K562 (cell line): ENCODE data around the gene BAIAP2. TPM values are rescaled to one million over a fixed set of nuclear protein-coding genes. Genes with fewer than 3 reads are reported as not detected.

Experiments
- ATF1 ChIP-seq, 2 experiments: fragments of 450-650 bp in 1 of 2; IDR thresholded peaks; 2 replicates each; pipeline ENCODE4 v1.6.1; 2016; ENCODE audit warnings: missing compliant biosample characterization in 1 of 2, missing genetic modification characterization in 1 of 2
- HNRNPL ChIP-seq: fragments of 200-400 bp; formaldehyde crosslinking; IDR thresholded peaks from 2 replicates; pipeline ENCODE4 v1.6.1; 2017; ENCODE audit warnings: low read depth, mild to moderate bottlenecking, low read length
- MAFG ChIP-seq: fragments of 450-650 bp; conservative IDR thresholded peaks from 2 replicates; pipeline ENCODE4 v1.6.1; 2016; ENCODE audit warnings: missing genetic modification characterization, missing compliant biosample characterization
- NFATC3 ChIP-seq: fragments of 450-650 bp; IDR thresholded peaks from 2 replicates; pipeline ENCODE4 v1.6.1; 2017; ENCODE audit warnings: mild to moderate bottlenecking
- NFIC ChIP-seq: fragments of 450-650 bp; IDR thresholded peaks from 2 replicates; pipeline ENCODE4 v1.6.1; 2017; ENCODE audit warnings: mild to moderate bottlenecking, inconsistent platforms
- POLR3A ChIP-seq: IDR thresholded peaks from 2 replicates; pipeline ENCODE4 v1.6.1; 2011; ENCODE audit warnings: borderline replicate concordance, mild to moderate bottlenecking, moderate library complexity; ENCODE audit not compliant: insufficient read length, insufficient read depth; ENCODE audit errors: extremely low read depth
- PRMT5 ChIP-seq: sonication (generic); formaldehyde crosslinking; IDR thresholded peaks from 2 replicates; pipeline ENCODE4 v1.5.0; 2020; ENCODE audit warnings: missing genetic modification reagents
- PTBP1 ChIP-seq: fragments of 200-400 bp; formaldehyde crosslinking; IDR thresholded peaks from 2 replicates; pipeline ENCODE4 v1.6.1; 2017; ENCODE audit warnings: low read depth, low read length
- RBM15 ChIP-seq: fragments of 200-400 bp; formaldehyde crosslinking; IDR thresholded peaks from 2 replicates; pipeline ENCODE4 v1.6.1; 2018; ENCODE audit warnings: mild to moderate bottlenecking, low read length, moderate library complexity; ENCODE audit not compliant: insufficient read depth
- SETDB1 ChIP-seq: IDR thresholded peaks from one replicate; pipeline ENCODE4 v1.6.1; 2012; ENCODE audit warnings: low read length, control low read depth, inconsistent platforms
- SMAD1 ChIP-seq: fragments of 150-350 bp; IDR thresholded peaks from 2 replicates; pipeline ENCODE4 v1.6.1; 2014; ENCODE audit warnings: low read length, low read depth; ENCODE audit not compliant: partially characterized antibody
- SMAD3 ChIP-seq: fragments of 450-650 bp; formaldehyde crosslinking; conservative IDR thresholded peaks from 2 replicates; pipeline ENCODE4 v1.4.0; 2020; ENCODE audit warnings: mild to moderate bottlenecking
- SREBF2 ChIP-seq: sonication (generic); formaldehyde crosslinking; IDR thresholded peaks from 2 replicates; pipeline ENCODE4 v1.4.0; 2020; ENCODE audit warnings: mild to moderate bottlenecking, missing genetic modification reagents
- SRSF9 ChIP-seq: fragments of 200-400 bp; formaldehyde crosslinking; IDR thresholded peaks from 2 replicates; pipeline ENCODE4 v1.6.1; 2017; ENCODE audit warnings: low read depth, low read length, borderline replicate concordance
- TAL1 ChIP-seq: fragments of 450-650 bp; IDR thresholded peaks from 2 replicates; pipeline ENCODE4 v1.6.1; 2016; ENCODE audit warnings: mild to moderate bottlenecking
- TCF7L2 ChIP-seq: fragments of 150-350 bp; IDR thresholded peaks from 2 replicates; pipeline ENCODE4 v1.6.1; 2016; ENCODE audit warnings: low read depth, mild to moderate bottlenecking, low read length, moderate library complexity
- TGIF2 ChIP-seq: sonication (generic); formaldehyde crosslinking; IDR thresholded peaks from 2 replicates; pipeline ENCODE4 v1.8.1; 2022; ENCODE audit warnings: mild to moderate bottlenecking, missing genetic modification reagents, moderate library complexity
- TRIM24 ChIP-seq, 2 experiments: fragments of 450-650 bp; IDR thresholded peaks; 2 replicates each; pipeline ENCODE4 v1.6.1; 2016
- ZBTB8A ChIP-seq: fragments of 450-650 bp; IDR thresholded peaks from 2 replicates; pipeline ENCODE4 v1.6.1; 2018; ENCODE audit warnings: mild to moderate bottlenecking, moderate library complexity; ENCODE audit not compliant: partially characterized antibody
- ZEB2 ChIP-seq: fragments of 450-650 bp; IDR thresholded peaks from 2 replicates; pipeline ENCODE4 v1.6.1; 2016
- ZNF140 ChIP-seq: fragments of 250-450 bp; sonication (Bioruptor Pico); IDR thresholded peaks from 2 replicates; pipeline ENCODE4 v1.8.0; 2021; ENCODE audit warnings: moderate library complexity, mild to moderate bottlenecking, inconsistent platforms
- ZNF175 ChIP-seq: fragments of 200-800 bp; sonication (Bioruptor generic); IDR thresholded peaks from 2 replicates; pipeline ENCODE4 v1.6.1; 2016; ENCODE audit warnings: low read depth, mild to moderate bottlenecking, missing genetic modification characterization, missing compliant biosample characterization
- ZNF444 ChIP-seq: fragments of 250-450 bp; sonication (Bioruptor Pico); IDR thresholded peaks from 2 replicates; pipeline ENCODE4 v1.4.0; 2020; ENCODE audit warnings: mild to moderate bottlenecking, moderate library complexity
- ZNF696 ChIP-seq: fragments of 250-450 bp; sonication (Bioruptor Pico); conservative IDR thresholded peaks from 2 replicates; pipeline ENCODE4 v1.4.0; 2020; ENCODE audit warnings: mild to moderate bottlenecking, moderate library complexity
- polyA plus RNA-seq, 8 experiments: library from polyadenylated mRNA; depleted of rRNA in 4 of 8; stranded (reverse) in 5 of 8; unstranded in 3 of 8; fragments of >200 nt; fragmentation: Nextera tagmentation in 2 of 8; fragmentation: Illumina TruSeq in 1 of 8; extraction: Ambion mirVana in 2 of 8; extraction: Trizol in 1 of 8; gene quantifications; 2 replicates each; pipeline versions ENCODE4 v1.2.1 to v1.2.3, GENCODE V29; 2011 to 2014; ENCODE audit warnings: inconsistent platforms in 1 of 8, missing spikeins in 1 of 8
- total RNA-seq, 7 experiments: library from RNA; depleted of rRNA in 6 of 7; stranded (reverse); fragments of >200 nt in 6 of 7; fragmentation: Illumina TruSeq in 2 of 7; extraction: Trizol in 2 of 7; gene quantifications; 2 replicates each; pipeline versions ENCODE4 v1.2.1 to v1.2.3, GENCODE V29; 2011 to 2021; ENCODE audit warnings: low replicate concordance in 1 of 7
- TF ChIP-seq, protein P1 (sequence below): fragments of 200-800 bp; sonication (Bioruptor generic); IDR thresholded peaks from 2 replicates; pipeline ENCODE4 v1.6.1; 2017; ENCODE audit warnings: missing genetic modification characterization, missing compliant biosample characterization
- TF ChIP-seq, protein P2 (sequence below): conservative IDR thresholded peaks from 2 replicates; pipeline ENCODE4 v1.6.1; 2011; ENCODE audit warnings: low read depth, mild to moderate bottlenecking, low read length; ENCODE audit not compliant: control insufficient read depth
- TF ChIP-seq, protein P3 (sequence below), 2 experiments: fragments of 450-650 bp in 1 of 2; sonication (generic) in 1 of 2; formaldehyde crosslinking in 1 of 2; IDR thresholded peaks in 1 of 2; conservative IDR thresholded peaks in 1 of 2; 2 replicates each; pipeline versions ENCODE4 v1.6.1 to v1.8.1; 2016 to 2023; ENCODE audit warnings: mild to moderate bottlenecking in 2 of 2, moderate library complexity in 2 of 2, inconsistent platforms in 1 of 2, missing genetic modification reagents in 1 of 2

The BAIAP2 gene
- total and polyA plus RNA-seq, 9 of the 15 experiments (the other 6 are each of a cell fraction or from before 2014, with no cell fraction given), result 2.3 to 51.6 (median 18.4) TPM

DNA sequence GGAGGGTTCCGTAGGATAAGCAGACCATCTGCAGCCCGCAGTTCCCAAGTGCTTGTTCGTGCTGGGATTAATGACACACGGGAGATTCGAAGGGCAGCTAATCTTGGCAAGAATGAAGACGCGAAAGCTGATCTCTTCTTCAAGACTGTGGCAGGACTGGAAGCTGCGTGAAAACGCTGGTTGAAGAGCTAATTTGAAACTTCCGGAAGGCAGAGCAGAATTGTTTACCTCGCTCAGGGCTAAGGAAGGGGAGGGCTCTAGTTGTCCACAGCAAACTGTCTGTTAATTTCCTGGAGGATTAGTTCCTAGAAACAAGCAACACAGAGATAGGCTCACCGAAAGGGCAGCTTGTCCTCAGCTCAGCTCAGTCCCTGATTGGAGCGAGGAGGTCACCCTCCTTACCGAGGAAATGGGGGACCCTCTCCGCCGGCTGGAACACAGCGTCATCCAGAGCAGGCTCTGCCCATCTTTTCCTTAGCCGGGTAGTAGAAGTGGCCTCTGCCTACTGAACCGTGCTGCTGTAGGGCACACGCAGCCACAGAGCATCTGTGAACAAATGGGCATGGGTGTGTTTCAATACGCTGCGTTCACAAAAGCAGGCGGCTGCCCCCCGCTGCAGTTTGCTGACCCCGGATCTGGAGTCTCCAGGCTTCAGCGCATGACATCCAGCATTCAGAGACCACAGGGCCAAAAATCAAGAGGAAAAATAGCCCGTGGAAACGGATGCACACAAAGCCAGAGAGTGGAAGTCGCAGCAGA, 16.7 kb upstream of the BAIAP2 start (continued):
- TF ChIP-seq SMAD3 (CRISPR knock-in tag) (no peak), SREBF2 (CRISPR knock-in tag) (no peak), SRSF9 (no peak), ZNF444 (CRISPR knock-in tag) (no peak), TRIM24 (IDR thresholded peaks at IDR 0.05) (no peak; a peak in 1 of 4 replicates), PRMT5 (no peak), SMAD1 (no peak), HNRNPL (no peak), MAFG (tag) (no peak), TGIF2 (no peak), ZEB2 (0 out of 2 replicates have a peak, but pooled peaks have one; percentile 14), ATF1 (CRISPR knock-in tag; IDR thresholded peaks at IDR 0.05) (no peak), ATF1 (tag; IDR thresholded peaks at IDR 0.05) (peak; percentile 70), SETDB1 (no peak), TCF7L2 (no peak), POLR3A (no peak), NFIC (no peak), TAL1 (peak; percentile 4; the same call in 1 of the 2 replicates), ZNF696 (CRISPR knock-in tag) (no peak), PTBP1 (no peak), RBM15 (no peak), NFATC3 (no peak), ZNF140 (CRISPR knock-in tag) (no peak), ZBTB8A (no peak), ZNF175 (CRISPR knock-in tag) (no peak; the same call in 1 of the 2 replicates)
- TF ChIP-seq, protein P1, sequence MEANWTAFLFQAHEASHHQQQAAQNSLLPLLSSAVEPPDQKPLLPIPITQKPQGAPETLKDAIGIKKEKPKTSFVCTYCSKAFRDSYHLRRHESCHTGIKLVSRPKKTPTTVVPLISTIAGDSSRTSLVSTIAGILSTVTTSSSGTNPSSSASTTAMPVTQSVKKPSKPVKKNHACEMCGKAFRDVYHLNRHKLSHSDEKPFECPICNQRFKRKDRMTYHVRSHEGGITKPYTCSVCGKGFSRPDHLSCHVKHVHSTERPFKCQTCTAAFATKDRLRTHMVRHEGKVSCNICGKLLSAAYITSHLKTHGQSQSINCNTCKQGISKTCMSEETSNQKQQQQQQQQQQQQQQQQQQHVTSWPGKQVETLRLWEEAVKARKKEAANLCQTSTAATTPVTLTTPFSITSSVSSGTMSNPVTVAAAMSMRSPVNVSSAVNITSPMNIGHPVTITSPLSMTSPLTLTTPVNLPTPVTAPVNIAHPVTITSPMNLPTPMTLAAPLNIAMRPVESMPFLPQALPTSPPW (CRISPR knock-in tag), result peak; percentile 65
- TF ChIP-seq, protein P2, sequence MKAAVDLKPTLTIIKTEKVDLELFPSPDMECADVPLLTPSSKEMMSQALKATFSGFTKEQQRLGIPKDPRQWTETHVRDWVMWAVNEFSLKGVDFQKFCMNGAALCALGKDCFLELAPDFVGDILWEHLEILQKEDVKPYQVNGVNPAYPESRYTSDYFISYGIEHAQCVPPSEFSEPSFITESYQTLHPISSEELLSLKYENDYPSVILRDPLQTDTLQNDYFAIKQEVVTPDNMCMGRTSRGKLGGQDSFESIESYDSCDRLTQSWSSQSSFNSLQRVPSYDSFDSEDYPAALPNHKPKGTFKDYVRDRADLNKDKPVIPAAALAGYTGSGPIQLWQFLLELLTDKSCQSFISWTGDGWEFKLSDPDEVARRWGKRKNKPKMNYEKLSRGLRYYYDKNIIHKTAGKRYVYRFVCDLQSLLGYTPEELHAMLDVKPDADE, result no peak
- TF ChIP-seq, protein P3, sequence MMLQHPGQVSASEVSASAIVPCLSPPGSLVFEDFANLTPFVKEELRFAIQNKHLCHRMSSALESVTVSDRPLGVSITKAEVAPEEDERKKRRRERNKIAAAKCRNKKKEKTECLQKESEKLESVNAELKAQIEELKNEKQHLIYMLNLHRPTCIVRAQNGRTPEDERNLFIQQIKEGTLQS (IDR thresholded peaks at IDR 0.05), result 0 out of 2 replicates have a peak, but pooled peaks have one; percentile 2
- TF ChIP-seq, protein P3 (CRISPR knock-in tag; conservative IDR thresholded peaks at IDR 0.05), result no peak
